Endodermal cell (in vitro differentiated cells): ENCODE measurements around the gene SFRP5. TPM values are rescaled to one million over a fixed set of nuclear protein-coding genes. Genes with fewer than 3 reads are reported as not detected.

Experiments
- DNase-seq: peaks from one replicate; pipeline ENCODE4 v3.0.0-alpha.2; 2017
- H3K27ac ChIP-seq: 2 replicates; pipeline ENCODE4 v1.5.1; 2013; ENCODE audit warnings: mild to moderate bottlenecking, low read depth, low read length, moderate library complexity
- H3K27me3 ChIP-seq: 2 replicates; pipeline ENCODE4 v1.6.1; 2013; ENCODE audit warnings: mild to moderate bottlenecking, low read length, moderate library complexity; ENCODE audit not compliant: insufficient read depth, control insufficient read depth, poor library complexity, severe bottlenecking
- H3K36me3 ChIP-seq: 2 replicates; pipeline ENCODE4 v1.7.0; 2013; ENCODE audit warnings: mild to moderate bottlenecking, low read length, moderate library complexity; ENCODE audit not compliant: control insufficient read depth, insufficient read depth
- H3K4me1 ChIP-seq: one replicate; pipeline ENCODE4 v1.7.0; 2013; ENCODE audit warnings: low read length; ENCODE audit not compliant: control insufficient read depth, insufficient read depth
- H3K4me3 ChIP-seq: 2 replicates; pipeline ENCODE4 v1.5.1; 2013; ENCODE audit warnings: mild to moderate bottlenecking, low read length, moderate library complexity
- H3K9ac ChIP-seq: 2 replicates; pipeline ENCODE4 v1.6.1; 2013; ENCODE audit warnings: mild to moderate bottlenecking, low read length, moderate library complexity; ENCODE audit not compliant: poor library complexity, severe bottlenecking; ENCODE audit errors: extremely low read depth
- H3K9me3 ChIP-seq: 2 replicates; pipeline ENCODE4 v1.6.1; 2013; ENCODE audit warnings: mild to moderate bottlenecking, low read length, moderate library complexity; ENCODE audit not compliant: control insufficient read depth
- H3K27ac Mint-ChIP-seq: 2 replicates; pipeline ENCODE4 v1.8.0; 2020; ENCODE audit warnings: mixed read lengths
- H3K27me3 Mint-ChIP-seq: 2 replicates; pipeline ENCODE4 v1.8.0; 2021; ENCODE audit warnings: mild to moderate bottlenecking, mixed read lengths; ENCODE audit not compliant: insufficient read depth
- H3K36me3 Mint-ChIP-seq: 2 replicates; pipeline ENCODE4 v1.8.0; 2020; ENCODE audit warnings: low read depth, mixed read lengths
- H3K4me1 Mint-ChIP-seq: 2 replicates; pipeline ENCODE4 v1.8.0; 2020; ENCODE audit warnings: mixed read lengths
- H3K4me3 Mint-ChIP-seq: 2 replicates; pipeline ENCODE4 v1.8.0; 2020; ENCODE audit warnings: mild to moderate bottlenecking, moderate library complexity, mixed read lengths
- H3K9me3 Mint-ChIP-seq: 2 replicates; pipeline ENCODE4 v1.8.0; 2020; ENCODE audit warnings: mild to moderate bottlenecking, mixed read lengths
- CTCF ChIP-seq: fragments of 200-600 bp; sonication (generic); conservative IDR thresholded peaks from 2 replicates; pipeline ENCODE4 v1.5.0; 2021; ENCODE audit warnings: antibody characterized with exemption, mild to moderate bottlenecking
- WGBS, 2 experiments: methylation state at CpG; one replicate each; pipeline versions ENCODE4 v1.1.5 to v1.1.7; 2013; ENCODE audit warnings: missing lambda C conversion rate in 2 of 2, mixed read lengths in 1 of 2; ENCODE audit not compliant: insufficient coverage in 1 of 2, insufficient read length in 1 of 2; 5-methylcytosine and 5-hydroxymethylcytosine counted together
- total RNA-seq, 2 donors: library from RNA; stranded (reverse); fragmentation: NEBNext Ultra II Directional in 1 of 2; extraction: Animal tissue kit (Norgen Biotek cat#: 25700) in 1 of 2; gene quantifications; 2 replicates in 1 of 2; 3 replicates in 1 of 2; pipeline ENCODE4 v1.2.1, GENCODE V29; 2021

Gene SFRP5
- total RNA-seq, 2 donors from 2014 or later = 1.8 to 2.3 TPM

GRCh38 chr10:97768322-97769315, 3.2 kb downstream of the SFRP5 start:
- no peak overlapping the region for H3K9ac ChIP-seq
- H3K4me3 ChIP-seq = no peak overlapping the region
- DNase-seq = no peak
- Mint-ChIP-seq H3K27ac (no peak overlapping the region), H3K4me1 (peaks cover 15% of the 10 kb centered on the region), H3K4me3 (no peak overlapping the region), H3K9me3 (no peaks in the 10 kb centered on the region), H3K27me3 (peaks cover 64% of the 10 kb centered on the region), H3K36me3 (peaks cover 13% of the 10 kb centered on the region)
- TF ChIP-seq CTCF = no peak
- 94 to 96% methylated on average over 5 to 9 of the region's 9 CpGs for WGBS, 2 experiments
- no peaks in the 10 kb centered on the region for H3K36me3 ChIP-seq
- H3K27me3 ChIP-seq = peaks cover 52% of the 10 kb centered on the region
- H3K27ac ChIP-seq = no peak overlapping the region
- H3K9me3 ChIP-seq = no peaks in the 10 kb centered on the region
- H3K4me1 ChIP-seq = peaks cover 6% of the 10 kb centered on the region

GRCh38 chr10:97766996-97767924, 4.5 kb downstream of the SFRP5 start:
- H3K27ac Mint-ChIP-seq = no peak overlapping the region
- no peak overlapping the region for H3K4me3 Mint-ChIP-seq
- Histone ChIP-seq H3K9me3 (no peaks in the 10 kb centered on the region), H3K36me3 (peaks cover 7% of the 10 kb centered on the region), H3K9ac (no peak overlapping the region), H3K27me3 (peaks cover 39% of the 10 kb centered on the region), H3K4me1 (peaks cover 7% of the 10 kb centered on the region), H3K4me3 (no peak overlapping the region), H3K27ac (no peak overlapping the region)
- peaks cover 51% of the 10 kb centered on the region for H3K27me3 Mint-ChIP-seq
- peaks cover 13% of the 10 kb centered on the region for H3K36me3 Mint-ChIP-seq
- no peak for DNase-seq
- 93 to 96% methylated on average over 7 to 22 of the region's 22 CpGs for WGBS, 2 experiments
- no peak for TF ChIP-seq CTCF
- H3K9me3 Mint-ChIP-seq = no peaks in the 10 kb centered on the region
- H3K4me1 Mint-ChIP-seq = peaks cover 13% of the 10 kb centered on the region

GRCh38 chr10:97766106-97766810, 5.5 kb downstream of the SFRP5 start:
- Histone ChIP-seq H3K9ac (no peak overlapping the region), H3K4me1 (peaks cover 7% of the 10 kb centered on the region), H3K27ac (no peak overlapping the region), H3K36me3 (peaks cover 16% of the 10 kb centered on the region), H3K9me3 (no peaks in the 10 kb centered on the region), H3K4me3 (no peak overlapping the region), H3K27me3 (peaks cover 32% of the 10 kb centered on the region)
- TF ChIP-seq CTCF = no peak
- H3K27me3 Mint-ChIP-seq = peaks cover 44% of the 10 kb centered on the region
- H3K9me3 Mint-ChIP-seq = no peaks in the 10 kb centered on the region
- no peak for DNase-seq
- H3K27ac Mint-ChIP-seq = no peak overlapping the region
- H3K4me1 Mint-ChIP-seq = peaks cover 13% of the 10 kb centered on the region
- H3K36me3 Mint-ChIP-seq = peaks cover 19% of the 10 kb centered on the region
- WGBS, 2 experiments = 91 to 94% methylated on average over 13 of the region's 13 CpGs
- no peak overlapping the region for H3K4me3 Mint-ChIP-seq
